SH-SY5Y (cell line): Measurements from ENCODE around the gene SPRED3.

Experiments used
- GATA2 ChIP-seq: IDR thresholded peaks from 2 replicates; pipeline ENCODE4 v1.6.1; 2011; ENCODE audit warnings: mild to moderate bottlenecking, low read depth, low read length
- GATA3 ChIP-seq: IDR thresholded peaks from 2 replicates; pipeline ENCODE4 v1.6.1; 2011; ENCODE audit warnings: low read depth, mild to moderate bottlenecking, low read length, moderate library complexity

DNA sequence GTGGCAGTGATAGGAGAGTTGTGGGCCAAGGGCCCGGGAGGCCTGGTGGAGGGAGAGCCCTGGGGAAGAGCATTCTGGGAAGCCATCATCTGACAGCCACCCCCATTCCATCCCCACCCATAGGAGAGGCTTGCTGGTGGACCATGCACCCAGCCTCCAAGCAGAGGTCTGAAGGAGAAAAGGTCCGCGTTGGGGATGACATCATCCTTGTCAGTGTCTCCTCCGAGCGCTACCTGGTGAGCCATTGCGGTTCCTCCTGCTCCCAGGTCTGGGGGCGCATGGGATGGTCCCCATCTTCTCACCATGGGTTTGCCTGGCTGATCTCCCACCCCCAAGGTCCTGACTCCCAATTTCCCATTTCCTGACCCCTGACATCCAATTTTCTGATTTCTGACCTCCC lies 55.5 kb downstream of the SPRED3 start:
- TF ChIP-seq GATA2: no peak
- TF ChIP-seq GATA3: no peak
